K562 (cell line): ENCODE results near the gene MED13L. TPM values are rescaled to one million over a fixed set of nuclear protein-coding genes. Genes with fewer than 3 reads are reported as not detected.

ENCODE experiments used
- CBFA2T2 ChIP-seq: fragments of 450-650 bp; conservative IDR thresholded peaks from 2 replicates; pipeline ENCODE4 v1.6.1; 2017; ENCODE audit warnings: mild to moderate bottlenecking
- CEBPG ChIP-seq, 3 experiments: fragments of 200-800 bp in 1 of 3; sonication (Bioruptor generic) in 1 of 3; sonication (generic) in 1 of 3; formaldehyde crosslinking in 1 of 3; IDR thresholded peaks in 2 of 3; conservative IDR thresholded peaks in 1 of 3; 2 replicates each; pipeline versions ENCODE4 v1.6.1 to v1.8.0; 2016 to 2022; ENCODE audit warnings: missing compliant biosample characterization in 2 of 3, missing genetic modification characterization in 2 of 3, mild to moderate bottlenecking in 1 of 3, missing genetic modification reagents in 1 of 3
- CLOCK ChIP-seq: fragments of 250-450 bp; sonication (Bioruptor Pico); IDR thresholded peaks from 2 replicates; pipeline ENCODE4 v1.4.0; 2020; ENCODE audit warnings: mild to moderate bottlenecking, moderate library complexity, borderline replicate concordance
- EGR1 ChIP-seq: fragments of 450-650 bp; conservative IDR thresholded peaks from 2 replicates; pipeline ENCODE4 v1.6.1; 2017; ENCODE audit warnings: mild to moderate bottlenecking
- ESRRB ChIP-seq: fragments of 250-450 bp; sonication (Bioruptor Pico); IDR thresholded peaks from 2 replicates; pipeline ENCODE4 v1.5.0; 2020; ENCODE audit warnings: mild to moderate bottlenecking, moderate library complexity, borderline replicate concordance
- GATAD2B ChIP-seq: fragments of 450-650 bp; IDR thresholded peaks from 2 replicates; pipeline ENCODE4 v1.6.1; 2017; ENCODE audit warnings: mild to moderate bottlenecking, borderline replicate concordance
- GTF2A2 ChIP-seq: IDR thresholded peaks from 2 replicates; pipeline ENCODE4 v1.6.1; 2016; ENCODE audit warnings: mild to moderate bottlenecking, missing genetic modification characterization, missing compliant biosample characterization
- HOXB6 ChIP-seq: fragments of 250-450 bp; sonication (Bioruptor Pico); IDR thresholded peaks from 2 replicates; pipeline ENCODE4 v1.5.1; 2022; ENCODE audit warnings: mild to moderate bottlenecking, borderline replicate concordance
- MEF2A ChIP-seq: IDR thresholded peaks from 2 replicates; pipeline ENCODE4 v1.6.1; 2011; ENCODE audit warnings: low read depth, mild to moderate bottlenecking, low read length, moderate library complexity; ENCODE audit not compliant: control insufficient read depth
- PCBP2 ChIP-seq: fragments of 200-400 bp; formaldehyde crosslinking; IDR thresholded peaks from 2 replicates; pipeline ENCODE4 v1.6.1; 2018; ENCODE audit warnings: low read length, low read depth, mild to moderate bottlenecking, moderate library complexity; ENCODE audit not compliant: poor library complexity, severe bottlenecking
- POLR2AphosphoS2 ChIP-seq: IDR thresholded peaks from 2 replicates; pipeline ENCODE4 v1.6.1; 2012; ENCODE audit warnings: low read length, improper control_type of control experiment
- PRPF4 ChIP-seq: fragments of 200-400 bp; formaldehyde crosslinking; IDR thresholded peaks from one replicate; pipeline ENCODE4 v1.6.1; 2017; ENCODE audit warnings: low read length, low read depth, mild to moderate bottlenecking; ENCODE audit not compliant: insufficient read depth, poor library complexity, severe bottlenecking
- SIN3B ChIP-seq: fragments of 450-650 bp; IDR thresholded peaks from 2 replicates; pipeline ENCODE4 v1.6.1; 2017; ENCODE audit warnings: low read depth, mild to moderate bottlenecking, moderate library complexity
- SLC30A9 ChIP-seq: fragments of 250-450 bp; sonication (Bioruptor Pico); IDR thresholded peaks from 2 replicates; pipeline ENCODE4 v1.8.0; 2022; ENCODE audit warnings: mild to moderate bottlenecking, moderate library complexity
- SRF ChIP-seq, 2 experiments: fragments of 250-450, 450-650 bp in 1 of 2; sonication (Bioruptor Pico) in 1 of 2; sonication (generic) in 1 of 2; formaldehyde crosslinking; IDR thresholded peaks; 2 replicates each; pipeline versions ENCODE4 v1.5.0 to v1.5.1; 2020 to 2022; ENCODE audit warnings: mild to moderate bottlenecking in 1 of 2, missing genetic modification reagents in 1 of 2
- TCF3 ChIP-seq: sonication (generic); formaldehyde crosslinking; IDR thresholded peaks from 2 replicates; pipeline ENCODE4 v1.4.0; 2020; ENCODE audit warnings: mild to moderate bottlenecking, missing genetic modification reagents
- TEAD4 ChIP-seq, 2 experiments: sonication (generic) in 1 of 2; formaldehyde crosslinking in 1 of 2; IDR thresholded peaks; 2 replicates each; pipeline versions ENCODE4 v1.6.1 to v1.8.0; 2012 to 2022; ENCODE audit warnings: borderline replicate concordance in 1 of 2, inconsistent platforms in 1 of 2, low read length in 1 of 2, mild to moderate bottlenecking in 1 of 2, missing genetic modification reagents in 1 of 2
- ZNF280B ChIP-seq: fragments of 250-450 bp; sonication (Bioruptor Pico); IDR thresholded peaks from 2 replicates; pipeline ENCODE4 v1.5.1; 2021; ENCODE audit warnings: mild to moderate bottlenecking
- polyA plus RNA-seq, 8 experiments: library from polyadenylated mRNA; depleted of rRNA in 4 of 8; stranded (reverse) in 5 of 8; unstranded in 3 of 8; fragments of >200 nt; fragmentation: Nextera tagmentation in 2 of 8; fragmentation: Illumina TruSeq in 1 of 8; extraction: Ambion mirVana in 2 of 8; extraction: Trizol in 1 of 8; gene quantifications; 2 replicates each; pipeline versions ENCODE4 v1.2.1 to v1.2.3, GENCODE V29; 2011 to 2014; ENCODE audit warnings: inconsistent platforms in 1 of 8, missing spikeins in 1 of 8
- total RNA-seq, 7 experiments: library from RNA; depleted of rRNA in 6 of 7; stranded (reverse); fragments of >200 nt in 6 of 7; fragmentation: Illumina TruSeq in 2 of 7; extraction: Trizol in 2 of 7; gene quantifications; 2 replicates each; pipeline versions ENCODE4 v1.2.1 to v1.2.3, GENCODE V29; 2011 to 2021; ENCODE audit warnings: low replicate concordance in 1 of 7
- TF ChIP-seq, protein P1 (sequence below): fragments of 250-450 bp; sonication (Bioruptor Pico); IDR thresholded peaks from 2 replicates; pipeline ENCODE4 v1.4.0; 2020; ENCODE audit warnings: mild to moderate bottlenecking, moderate library complexity

The MED13L gene
- total and polyA plus RNA-seq, 9 of the 15 experiments (the other 6 are each of a cell fraction or from before 2014, with no cell fraction given) = 13.4 to 90.3 (median 36.9) TPM

DNA sequence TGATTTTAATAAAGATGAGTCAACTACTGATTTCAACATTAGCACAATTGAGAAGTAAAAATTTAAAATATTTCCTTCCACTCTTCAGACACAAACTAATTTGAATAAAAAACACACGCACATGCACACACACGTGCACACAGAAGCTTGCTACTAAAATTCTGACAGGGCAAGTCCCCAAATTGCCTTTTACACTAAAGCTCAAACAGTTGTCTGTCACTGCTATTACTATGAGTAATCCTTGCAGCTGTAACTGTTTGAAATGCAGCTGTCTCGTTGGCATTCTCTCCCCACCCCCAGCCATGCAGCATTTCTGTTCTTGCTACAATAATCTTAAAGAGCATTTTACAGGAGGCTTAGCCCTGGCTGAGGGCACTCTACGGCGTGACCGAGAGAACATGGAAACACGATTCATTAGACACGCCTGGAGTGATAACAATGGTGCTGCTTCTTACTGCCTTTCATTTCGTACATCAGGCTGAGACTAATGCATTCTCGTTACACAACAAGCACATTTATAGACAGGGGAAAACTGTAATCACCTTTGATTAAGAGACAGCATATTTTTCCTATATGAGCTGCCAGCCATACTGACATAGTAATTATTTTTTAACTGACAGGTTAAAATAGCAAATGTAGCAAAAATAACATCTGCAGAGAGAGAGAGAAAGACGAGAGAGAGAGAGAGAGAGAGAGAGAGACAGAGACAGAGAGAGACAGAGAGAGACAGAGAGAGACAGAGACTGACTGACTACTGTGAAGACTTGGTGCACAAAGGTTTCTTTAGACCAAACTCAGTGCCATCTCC lies 153.8 kb downstream of the MED13L start (continued):
- TF ChIP-seq CEBPG (CRISPR knock-in tag; IDR thresholded peaks at IDR 0.05) (peak; percentile 48; the same call in 1 of the 2 replicates), CEBPG (tag; conservative IDR thresholded peaks at IDR 0.05 in 1 of 2, IDR thresholded peaks at IDR 0.05 in 1 of 2) (no peak; a peak in 1 of 4 replicates), GTF2A2 (tag) (no peak), POLR2AphosphoS2 (no peak), HOXB6 (CRISPR knock-in tag) (no peak), GATAD2B (no peak), TCF3 (no peak), SRF (CRISPR knock-in tag; IDR thresholded peaks at IDR 0.05) (no peak), TEAD4 (IDR thresholded peaks at IDR 0.05; ENCODE audit: low read length) (peak; percentile 32; the same call in 1 of the 2 replicates), TEAD4 (CRISPR knock-in tag; IDR thresholded peaks at IDR 0.05; ENCODE audit: borderline replicate concordance) (no peak), EGR1 (no peak), PCBP2 (no peak), CBFA2T2 (peak; percentile 44), ESRRB (CRISPR knock-in tag) (no peak), MEF2A (no peak), CLOCK (no peak), SLC30A9 (CRISPR knock-in tag) (no peak), PRPF4 (no peak), SIN3B (no peak), ZNF280B (CRISPR knock-in tag) (no peak)
- TF ChIP-seq, protein P1, sequence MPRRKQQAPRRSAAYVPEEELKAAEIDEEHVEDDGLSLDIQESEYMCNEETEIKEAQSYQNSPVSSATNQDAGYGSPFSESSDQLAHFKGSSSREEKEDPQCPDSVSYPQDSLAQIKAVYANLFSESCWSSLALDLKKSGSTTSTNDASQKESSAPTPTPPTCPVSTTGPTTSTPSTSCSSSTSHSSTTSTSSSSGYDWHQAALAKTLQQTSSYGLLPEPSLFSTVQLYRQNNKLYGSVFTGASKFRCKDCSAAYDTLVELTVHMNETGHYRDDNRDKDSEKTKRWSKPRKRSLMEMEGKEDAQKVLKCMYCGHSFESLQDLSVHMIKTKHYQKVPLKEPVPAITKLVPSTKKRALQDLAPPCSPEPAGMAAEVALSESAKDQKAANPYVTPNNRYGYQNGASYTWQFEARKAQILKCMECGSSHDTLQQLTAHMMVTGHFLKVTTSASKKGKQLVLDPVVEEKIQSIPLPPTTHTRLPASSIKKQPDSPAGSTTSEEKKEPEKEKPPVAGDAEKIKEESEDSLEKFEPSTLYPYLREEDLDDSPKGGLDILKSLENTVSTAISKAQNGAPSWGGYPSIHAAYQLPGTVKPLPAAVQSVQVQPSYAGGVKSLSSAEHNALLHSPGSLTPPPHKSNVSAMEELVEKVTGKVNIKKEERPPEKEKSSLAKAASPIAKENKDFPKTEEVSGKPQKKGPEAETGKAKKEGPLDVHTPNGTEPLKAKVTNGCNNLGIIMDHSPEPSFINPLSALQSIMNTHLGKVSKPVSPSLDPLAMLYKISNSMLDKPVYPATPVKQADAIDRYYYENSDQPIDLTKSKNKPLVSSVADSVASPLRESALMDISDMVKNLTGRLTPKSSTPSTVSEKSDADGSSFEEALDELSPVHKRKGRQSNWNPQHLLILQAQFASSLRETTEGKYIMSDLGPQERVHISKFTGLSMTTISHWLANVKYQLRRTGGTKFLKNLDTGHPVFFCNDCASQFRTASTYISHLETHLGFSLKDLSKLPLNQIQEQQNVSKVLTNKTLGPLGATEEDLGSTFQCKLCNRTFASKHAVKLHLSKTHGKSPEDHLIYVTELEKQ (CRISPR knock-in tag) = no peak
